Stomach (tissue), 9 donors: Measurements from ENCODE around the gene TTC28. TPM values are rescaled to one million over a fixed set of nuclear protein-coding genes. Genes with fewer than 3 reads are reported as not detected.
A peak's percentile ranks its signal among the peaks of the same experiment; 100 is the strongest.

ENCODE experiments used
- DNase-seq, 2 donors: peaks; one replicate each; pipeline versions ENCODE4 v3.0.0 to v3.0.0-alpha.2; 2013 to 2019
- H3K27ac ChIP-seq, 5 donors: fragments of 200-600 bp in 4 of 5; sonication (generic) in 4 of 5; one replicate each; pipeline ENCODE4 v1.5.1; 2013 to 2019; ENCODE audit warnings: mild to moderate bottlenecking in 1 of 5, moderate library complexity in 1 of 5
- H3K27me3 ChIP-seq, 3 donors: fragments of 200-600 bp; sonication (generic); one replicate each; pipeline ENCODE4 v1.5.1; 2017 to 2019; ENCODE audit warnings: mixed run types in 1 of 3
- H3K36me3 ChIP-seq, 4 donors: fragments of 200-600 bp; sonication (generic); 1 replicate in 3 of 4; 2 replicates in 1 of 4; pipeline ENCODE4 v1.5.1; 2016 to 2019
- H3K4me1 ChIP-seq, 4 donors: fragments of 200-600 bp; sonication (generic); one replicate each; pipeline ENCODE4 v1.5.1; 2016 to 2019
- H3K4me3 ChIP-seq, 4 donors: fragments of 200-600 bp; sonication (generic) in 3 of 4; one replicate each; pipeline ENCODE4 v1.5.1; 2016 to 2019; ENCODE audit warnings: mild to moderate bottlenecking in 1 of 4
- H3K9me3 ChIP-seq, 4 donors: fragments of 200-600 bp; sonication (generic); one replicate each; pipeline ENCODE4 v1.5.1; 2016 to 2019
- CTCF ChIP-seq, 7 experiments: fragments of 450-650 bp in 4 of 7; fragments of 200-600 bp in 3 of 7; sonication (generic) in 3 of 7; IDR thresholded peaks; one replicate each; pipeline ENCODE4 v1.5.1; 2016 to 2019; ENCODE audit warnings: antibody characterized with exemption in 7 of 7, control low read depth in 2 of 7, mild to moderate bottlenecking in 1 of 7
- EP300 ChIP-seq: sonication (generic); formaldehyde crosslinking; IDR thresholded peaks from one replicate; pipeline ENCODE4 v1.6.1; 2017; ENCODE audit warnings: antibody characterized with exemption
- POLR2A ChIP-seq, 4 donors: fragments of 450-650 bp; IDR thresholded peaks; one replicate each; pipeline ENCODE4 v1.6.1; 2016; ENCODE audit warnings: antibody characterized with exemption in 4 of 4, control low read depth in 2 of 4, mild to moderate bottlenecking in 1 of 4, moderate library complexity in 1 of 4
- POLR2AphosphoS5 ChIP-seq, 3 donors: sonication (generic); formaldehyde crosslinking; IDR thresholded peaks; one replicate each; pipeline ENCODE4 v1.6.1; 2016; ENCODE audit warnings: antibody characterized with exemption in 3 of 3
- WGBS, 5 donors: extraction: QIAGEN DNeasy Blood & Tissue Kit in 3 of 5; methylation state at CpG; one replicate each; pipeline versions ENCODE4 v1.1.5 to v1.1.7; 2013 to 2018; 5-methylcytosine and 5-hydroxymethylcytosine counted together
- intact Hi-C: fragments of 100-400 bp; cut with DNase I; formaldehyde crosslinking; loops from one replicate; pipeline ENCODE4 v1.15.1; 2023; ENCODE audit warnings: low total_unique reads
- polyA plus RNA-seq, 3 donors: library from polyadenylated mRNA; stranded (reverse); fragments of 200-250 nt; gene quantifications; one replicate each; pipeline ENCODE4 v1.2.3, GENCODE V29; 2013
- total RNA-seq, 5 donors: library from RNA; depleted of rRNA; stranded (reverse); fragments of >200 nt; gene quantifications; one replicate each; pipeline versions ENCODE4 v1.1.0 to v1.2.3, GENCODE V29; 2014 to 2016
- donor health status: healthy with polysubstance abuse.
- donor health status: Bipolar disorder and iron deficiency.
- donor health status: healthy.

The TTC28 gene
- total and polyA plus RNA-seq, 8 donors: 1.7 to 53.4 (median 24.6) TPM

GRCh38 chr22:28358312-28358711 is 321.3 kb downstream of the TTC28 start:
- WGBS, 5 donors: 59 to 73% (median 65%) methylated on average over 2 of the region's 2 CpGs
- H3K9me3 ChIP-seq: peaks cover 0 to 6% (median 2%) of the 10 kb centered on the region in 4 donors
- no peaks in the 10 kb centered on the region for H3K27me3 ChIP-seq
- DNase-seq: no peak
- TF ChIP-seq POLR2A (IDR thresholded peaks at IDR 0.05) (no peak), POLR2AphosphoS5 (IDR thresholded peaks at IDR 0.05) (no peak), CTCF (IDR thresholded peaks at IDR 0.05) (no peak), EP300 (no peak)
- no peaks in the 10 kb centered on the region for H3K36me3 ChIP-seq
- peaks cover 0 to 8% (median 0%) of the 10 kb centered on the region in 4 donors for H3K4me1 ChIP-seq
- no peak overlapping the region for H3K27ac ChIP-seq
- intact Hi-C loops: no loop called here
- H3K4me3 ChIP-seq: no peak overlapping the region

GRCh38 chr22:28357193-28357592 is 322.4 kb downstream of the TTC28 start:
- intact Hi-C loops: no loop called here
- Histone ChIP-seq H3K36me3 (no peaks in the 10 kb centered on the region), H3K9me3 (no peaks in the 10 kb centered on the region), H3K27me3 (no peaks in the 10 kb centered on the region), H3K4me1 (peaks cover 0 to 8% (median 0%) of the 10 kb centered on the region in 4 donors), H3K4me3 (no peak overlapping the region), H3K27ac (no peak overlapping the region)
- no peak for TF ChIP-seq POLR2A (IDR thresholded peaks at IDR 0.05)
- no peak for TF ChIP-seq CTCF (IDR thresholded peaks at IDR 0.05)
- no peak for TF ChIP-seq POLR2AphosphoS5 (IDR thresholded peaks at IDR 0.05)
- no peak for TF ChIP-seq EP300
- no peak for DNase-seq
- 88 to 100% (median 96%) methylated on average over 1 of the region's 1 CpG for WGBS, 5 donors

- Histone ChIP-seq H3K4me1 (peaks cover 0 to 9% (median 0%) of the 10 kb centered on the region in 4 donors), H3K9me3 (no peaks in the 10 kb centered on the region), H3K27me3 (no peaks in the 10 kb centered on the region), H3K27ac (no peak overlapping the region), H3K36me3 (no peaks in the 10 kb centered on the region), H3K4me3 (no peak overlapping the region)
- no peak for TF ChIP-seq POLR2A (IDR thresholded peaks at IDR 0.05)
- DNase-seq: no peak
- WGBS, 5 donors: 46 to 51% (median 49%) methylated on average over 2 of the region's 2 CpGs
- intact Hi-C loops: no loop called here
Measured at GRCh38 chr22:28351476-28351875, 328.2 kb downstream of the TTC28 start.

- peaks cover 0 to 20% (median 0%) of the 10 kb centered on the region in 4 donors for H3K4me1 ChIP-seq
- no peak overlapping the region for H3K27ac ChIP-seq
- no peak overlapping the region for H3K4me3 ChIP-seq
- WGBS, 5 donors: 64 to 75% (median 67%) methylated on average over 5 of the region's 5 CpGs
- no peaks in the 10 kb centered on the region for H3K27me3 ChIP-seq
- H3K9me3 ChIP-seq: no peaks in the 10 kb centered on the region
- intact Hi-C loops: no loop called here
- no peaks in the 10 kb centered on the region for H3K36me3 ChIP-seq
- DNase-seq: peak in 1 of 2 donors; percentile 16
- TF ChIP-seq POLR2AphosphoS5 (IDR thresholded peaks at IDR 0.05) (no peak), POLR2A (IDR thresholded peaks at IDR 0.05) (no peak), EP300 (no peak), CTCF (IDR thresholded peaks at IDR 0.05) (no peak)
Measured at GRCh38 chr22:28348613-28349609, 330.7 kb downstream of the TTC28 start.
